ENCODE results near the gene CAMKV.

Gene CAMKV

GRCh38 chr3:49896345-49896744 lies 26.6 kb upstream of the CAMKV start:
- no peak for DNase-seq

- DNase-seq: no peak
These were observed 26.1 kb upstream of the CAMKV start for GRCh38 chr3:49895791-49896190.

DNA sequence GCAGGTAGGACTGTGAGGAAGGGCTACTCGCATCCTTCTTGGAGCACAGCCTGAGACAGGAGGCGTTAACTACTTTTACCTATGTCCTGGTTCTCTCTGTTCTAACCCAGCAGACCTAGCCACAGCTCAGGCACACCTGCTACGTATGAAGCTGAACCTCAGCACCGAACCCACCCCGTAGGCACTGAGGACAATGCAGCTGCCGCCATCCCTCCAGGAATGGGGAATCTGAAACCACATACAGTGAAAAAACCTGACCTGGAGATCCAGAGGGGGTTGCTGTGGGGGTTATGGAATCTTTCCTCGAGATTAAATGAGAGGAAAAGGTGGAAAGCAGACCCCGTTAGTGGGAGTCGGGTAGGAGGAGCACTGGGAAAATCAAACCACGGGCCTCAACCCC lies 19.6 kb upstream of the CAMKV start:
- DNase-seq: no peak

DNA sequence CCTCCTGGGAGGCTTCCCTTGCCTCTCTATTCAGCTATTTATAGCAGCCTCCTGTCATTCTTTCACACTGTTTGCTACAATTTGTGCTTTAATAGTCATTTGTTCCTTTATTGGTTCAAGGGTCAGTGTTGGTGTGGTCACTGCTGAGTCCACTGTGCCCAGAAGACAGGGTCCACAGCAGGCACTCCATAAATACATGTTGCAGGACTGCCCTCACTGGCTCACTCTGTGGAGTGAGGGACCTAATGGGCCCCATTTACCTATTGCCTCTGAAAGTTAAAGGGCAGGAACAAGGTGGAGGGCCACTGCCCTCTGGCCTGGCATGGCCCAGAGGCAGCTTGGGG lies 17.2 kb upstream of the CAMKV start:
- DNase-seq: no peak

GRCh38 chr3:49883998-49884397 lies 14.3 kb upstream of the CAMKV start:
- no peak for DNase-seq

- DNase-seq: no peak
These were observed 12.5 kb upstream of the CAMKV start for GRCh38 chr3:49882166-49882565.

DNA sequence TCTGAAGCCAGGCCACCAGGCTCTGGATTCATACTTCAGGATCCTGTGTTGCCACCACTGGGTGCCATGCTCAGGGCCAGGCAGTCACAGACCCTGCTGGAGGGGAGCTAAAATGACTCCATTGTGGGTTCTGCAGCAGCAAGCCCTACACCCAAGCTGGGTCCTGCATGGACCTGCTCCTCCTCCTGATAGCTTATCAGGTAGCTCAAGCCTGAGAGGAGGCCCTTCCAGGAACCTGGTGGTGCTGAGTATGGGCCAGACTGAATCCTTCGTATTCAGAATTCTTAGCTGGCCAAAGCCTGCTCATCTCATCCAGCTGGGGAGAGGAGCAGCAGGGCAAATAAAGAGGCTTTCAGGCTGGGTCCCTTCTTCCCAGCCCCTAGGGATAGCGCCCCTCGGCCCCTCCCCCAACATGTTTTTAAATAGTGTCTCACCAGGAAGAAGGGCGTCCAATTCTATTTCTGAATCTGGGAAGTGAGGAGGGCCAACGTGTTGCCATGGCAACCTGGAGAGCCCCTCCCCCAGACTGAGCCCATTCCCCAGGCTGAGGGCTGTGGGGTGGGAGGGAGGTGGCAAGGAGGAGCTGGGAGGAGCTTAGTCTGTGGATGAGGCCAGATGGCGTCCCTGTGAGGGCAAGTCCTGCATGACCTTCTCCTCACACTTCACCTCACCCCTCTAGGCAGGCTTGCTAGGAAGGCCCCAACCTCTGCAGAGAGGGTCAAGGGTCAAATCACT lies 11.0 kb upstream of the CAMKV start:
- no peak for DNase-seq

GRCh38 chr3:49879721-49880120 lies 10.0 kb upstream of the CAMKV start:
- DNase-seq: no peak

- no peak for DNase-seq
These were observed 9.0 kb upstream of the CAMKV start for GRCh38 chr3:49878686-49879085.

GRCh38 chr3:49877716-49878115 lies 8.0 kb upstream of the CAMKV start:
- DNase-seq: no peak

- no peak for DNase-seq
These were observed 6.9 kb upstream of the CAMKV start for GRCh38 chr3:49876567-49876966.

DNA sequence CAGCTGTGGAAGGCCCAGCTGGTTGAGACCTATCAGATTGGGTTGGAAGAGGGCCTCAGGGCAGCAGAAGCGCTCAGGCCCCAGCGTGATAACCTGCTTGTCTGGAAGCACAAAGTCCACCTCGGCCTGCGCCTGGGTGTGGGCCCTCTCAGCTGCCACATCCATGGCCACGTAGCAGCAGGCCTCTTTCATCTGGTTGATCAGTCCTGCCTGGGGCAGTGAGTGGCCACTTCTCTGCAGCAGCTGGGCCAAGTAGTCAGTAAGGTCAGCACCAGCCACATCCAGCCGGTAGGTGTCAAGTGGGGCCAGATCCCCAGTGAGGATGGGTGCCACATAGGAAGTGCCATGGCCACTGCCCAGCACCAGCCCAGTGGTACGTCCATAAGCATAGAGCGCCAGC lies 3.9 kb upstream of the CAMKV start:
- no peak for DNase-seq

DNA sequence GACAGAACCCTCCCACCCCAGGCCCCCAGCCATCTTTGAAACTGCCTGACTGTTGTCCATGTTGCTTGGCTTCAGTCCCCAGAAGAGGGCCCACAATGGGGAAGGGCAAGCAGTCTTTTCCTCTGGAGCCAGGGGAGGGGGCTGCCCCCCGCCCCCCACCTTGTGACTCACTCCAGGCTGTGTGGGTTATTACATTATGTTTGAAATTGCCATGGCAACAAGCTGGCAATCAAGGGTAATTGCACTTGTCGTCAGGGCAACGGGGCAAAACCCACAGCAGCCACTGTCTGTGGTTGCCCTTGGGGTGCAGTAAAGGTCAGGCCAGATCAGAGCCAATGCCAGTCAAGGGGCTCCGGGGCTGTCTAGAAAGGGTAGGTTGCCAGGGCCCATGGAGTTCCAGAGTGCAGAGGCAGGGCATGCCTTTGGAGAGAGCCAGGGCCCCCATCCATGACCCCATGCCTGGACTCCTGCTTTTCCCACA lies 3.1 kb upstream of the CAMKV start:
- no peak for DNase-seq

GRCh38 chr3:49871531-49872153 lies 1.9 kb upstream of the CAMKV start:
- no peak for DNase-seq

DNA sequence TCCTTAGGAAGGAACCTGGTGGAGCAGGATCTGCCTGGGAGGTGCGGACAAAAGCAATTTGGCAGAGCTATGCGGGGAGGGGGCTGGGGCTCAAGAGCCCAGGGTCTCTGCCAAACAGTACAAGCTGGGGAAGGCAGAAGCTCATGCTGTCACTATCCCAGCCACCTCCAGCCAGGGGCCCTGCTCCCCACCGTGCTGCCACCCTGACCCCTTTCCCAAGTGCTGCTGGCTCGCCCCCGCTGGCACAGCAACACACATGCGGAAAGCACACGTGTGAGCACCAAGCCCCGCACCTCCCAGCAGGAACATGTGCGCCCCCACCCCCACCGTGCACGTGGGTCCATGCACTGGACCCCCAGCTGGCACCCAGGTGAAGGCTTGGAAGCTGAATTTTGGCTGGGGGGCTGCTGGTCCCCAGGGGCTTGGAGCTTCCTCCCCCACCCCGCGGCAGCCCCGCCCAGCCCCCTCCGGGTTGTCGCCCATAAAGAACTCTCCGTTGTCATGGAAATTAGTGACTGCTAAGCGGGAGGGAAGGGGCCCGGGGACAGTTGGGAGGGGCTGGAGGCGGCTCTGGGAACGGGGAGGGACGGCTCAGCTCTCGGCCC lies 742 bp downstream of the CAMKV start:
- DNase-seq: no peak

- no peak for DNase-seq
These were observed 1.8 kb downstream of the CAMKV start for GRCh38 chr3:49867871-49868321.

DNA sequence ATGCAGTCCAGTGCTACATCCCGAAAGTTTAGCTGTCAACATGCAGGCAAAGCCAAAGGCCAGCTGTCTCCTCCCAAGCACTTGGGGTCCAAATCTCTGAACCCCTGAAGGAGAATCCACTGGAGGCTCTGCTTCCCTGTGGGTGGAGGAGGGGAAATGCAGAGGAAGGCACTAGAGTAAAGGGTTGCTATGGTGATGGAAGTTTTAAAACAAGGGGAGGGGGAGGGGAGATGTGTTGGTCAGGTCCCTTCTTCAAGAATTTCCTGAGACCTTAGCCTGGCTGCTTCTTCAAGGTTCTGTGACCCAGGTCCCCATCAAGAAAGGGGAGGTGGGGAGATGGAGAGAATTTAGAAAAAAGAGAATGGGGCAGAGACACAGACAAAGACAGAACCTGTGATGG lies 2.3 kb downstream of the CAMKV start:
- DNase-seq: no peak

DNA sequence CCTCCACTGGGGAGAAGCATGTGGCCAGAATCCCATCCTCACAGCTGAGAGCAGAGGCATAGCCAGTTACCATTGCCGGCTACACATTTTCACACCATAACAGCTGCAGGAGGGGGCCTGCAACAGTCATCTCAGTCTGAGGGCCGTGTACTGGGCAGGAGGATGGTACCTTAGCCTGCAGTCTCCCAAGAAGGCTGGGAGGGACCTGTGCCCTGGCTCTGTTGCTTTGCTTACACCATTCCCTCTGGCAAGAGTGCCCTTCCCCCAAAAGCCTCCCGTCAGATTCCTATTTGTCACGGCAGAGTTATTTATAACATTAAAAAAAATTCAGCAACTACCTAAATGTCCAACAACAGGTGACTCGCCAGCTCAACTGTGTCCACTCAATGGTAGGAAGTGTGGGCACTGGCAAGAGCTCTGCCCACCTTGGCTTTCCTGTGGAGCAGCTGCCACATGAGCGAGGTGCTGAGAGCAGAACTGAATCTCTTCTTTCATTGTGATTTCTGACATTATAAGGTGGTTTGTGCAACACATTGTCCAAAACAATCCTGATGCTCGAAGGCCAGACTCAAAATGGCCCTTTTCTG lies 4.4 kb downstream of the CAMKV start:
- no peak for DNase-seq

GRCh38 chr3:49864505-49864904 lies 5.2 kb downstream of the CAMKV start:
- no peak for DNase-seq

DNA sequence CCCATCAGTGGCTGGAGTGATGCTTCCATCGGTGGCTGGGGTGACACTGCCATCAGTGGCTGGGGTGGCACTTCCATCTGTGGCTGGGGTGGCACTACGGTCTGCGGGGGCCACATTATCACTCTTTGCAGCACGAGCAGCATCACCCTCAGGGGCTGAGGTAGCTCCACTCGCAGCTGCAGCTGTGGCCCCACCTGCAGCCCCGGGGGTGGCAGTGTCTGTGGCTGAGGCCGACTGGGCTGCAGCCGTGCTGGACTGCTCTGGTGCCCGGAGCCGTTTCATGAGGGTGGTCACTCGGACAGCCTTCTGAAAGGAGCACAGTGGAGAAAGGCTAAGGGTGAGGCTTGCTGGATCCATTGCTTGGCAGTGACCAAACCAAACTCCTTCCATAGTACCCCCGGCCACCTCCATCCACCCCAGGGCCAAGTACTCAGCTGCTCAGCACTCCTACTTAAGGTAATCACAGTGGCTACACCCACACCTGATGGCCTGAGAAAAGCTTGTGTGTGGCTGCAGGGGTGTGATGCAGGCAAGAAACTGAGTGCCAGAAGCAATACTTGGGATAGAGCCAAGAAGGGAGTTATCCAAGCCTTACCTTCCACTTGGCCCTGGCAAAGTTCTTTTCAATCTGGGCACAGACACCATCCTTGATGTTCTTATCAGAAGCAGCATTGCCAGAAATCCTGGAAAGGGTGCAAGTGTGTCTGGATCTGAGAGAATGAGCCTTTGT lies 10.0 kb downstream of the CAMKV start:
- DNase-seq: no peak

- peak; percentile 83 for DNase-seq
These were observed 13.3 kb downstream of the CAMKV start, which contains the start of gene TRAIP for GRCh38 chr3:49856181-49857005. TRAIP (minus strand) TSS chr3:49856564; CDS start chr3:49856453, 111 bp downstream.

GRCh38 chr3:49855662-49856061 lies 14.0 kb downstream of the CAMKV start:
- no peak for DNase-seq
